GM12878 (cell line): ENCODE results near the gene SET. TPM values are rescaled to one million over a fixed set of nuclear protein-coding genes. Genes with fewer than 3 reads are reported as not detected.

Experiments
- BHLHE40 ChIP-seq, 2 experiments: fragments of 450-650 bp in 1 of 2; IDR thresholded peaks; 2 replicates each; pipeline ENCODE4 v1.6.1; 2011 to 2017; ENCODE audit warnings: low read depth in 2 of 2, borderline replicate concordance in 1 of 2, improper control_type of control experiment in 1 of 2, low read length in 1 of 2, mild to moderate bottlenecking in 1 of 2
- CBFB ChIP-seq: IDR thresholded peaks from 2 replicates; pipeline ENCODE4 v1.6.1; 2016; ENCODE audit warnings: antibody characterized with exemption, low read depth
- EED ChIP-seq: sonication (generic); IDR thresholded peaks from 2 replicates; pipeline ENCODE4 v1.6.1; 2016; ENCODE audit warnings: antibody characterized with exemption, low read depth
- HDAC2 ChIP-seq: fragments of 200-600 bp; sonication (generic); IDR thresholded peaks from 2 replicates; pipeline ENCODE4 v1.6.1; 2017
- IKZF1 ChIP-seq: fragments of 450-650 bp; conservative IDR thresholded peaks from 2 replicates; pipeline ENCODE4 v1.6.1; 2017; ENCODE audit warnings: antibody characterized with exemption, mild to moderate bottlenecking
- IKZF2 ChIP-seq, 2 experiments: fragments of 450-650 bp; IDR thresholded peaks; 2 replicates each; pipeline ENCODE4 v1.6.1; 2017; ENCODE audit warnings: mild to moderate bottlenecking in 2 of 2, moderate library complexity in 2 of 2
- MYB ChIP-seq: fragments of 150-350 bp; IDR thresholded peaks from 2 replicates; pipeline ENCODE4 v1.6.1; 2014; ENCODE audit warnings: mild to moderate bottlenecking, low read depth, low read length, borderline replicate concordance
- NBN ChIP-seq: fragments of 450-650 bp; IDR thresholded peaks from 2 replicates; pipeline ENCODE4 v1.6.1; 2016
- POLR2AphosphoS2 ChIP-seq: IDR thresholded peaks from 2 replicates; pipeline ENCODE4 v1.6.1; 2011; ENCODE audit warnings: low read depth, mild to moderate bottlenecking, low read length, improper control_type of control experiment, moderate library complexity
- RAD51 ChIP-seq: fragments of 450-650 bp; IDR thresholded peaks from 2 replicates; pipeline ENCODE4 v1.6.1; 2016; ENCODE audit warnings: moderate library complexity, mild to moderate bottlenecking, inconsistent platforms
- RB1 ChIP-seq: fragments of 450-650 bp; formaldehyde crosslinking; IDR thresholded peaks from 2 replicates; pipeline ENCODE4 v1.6.1; 2017; ENCODE audit warnings: mild to moderate bottlenecking, borderline replicate concordance
- SIX5 ChIP-seq: IDR thresholded peaks from 2 replicates; pipeline ENCODE4 v1.6.1; 2011; ENCODE audit warnings: mild to moderate bottlenecking, low read depth, low read length, moderate library complexity; ENCODE audit not compliant: severe bottlenecking
- TAF1 ChIP-seq: IDR thresholded peaks from 2 replicates; pipeline ENCODE4 v1.6.1; 2011; ENCODE audit warnings: mild to moderate bottlenecking, low read depth, low read length, borderline replicate concordance
- YBX1 ChIP-seq: fragments of 450-650 bp; IDR thresholded peaks from 2 replicates; pipeline ENCODE4 v1.6.1; 2016; ENCODE audit warnings: antibody characterized with exemption
- ZNF207 ChIP-seq: fragments of 450-650 bp; IDR thresholded peaks from 2 replicates; pipeline ENCODE4 v1.6.1; 2014; ENCODE audit warnings: antibody characterized with exemption, mild to moderate bottlenecking, borderline replicate concordance
- ZZZ3 ChIP-seq: IDR thresholded peaks from 2 replicates; pipeline ENCODE4 v1.6.1; 2011; ENCODE audit warnings: low read depth; ENCODE audit not compliant: control insufficient read depth, insufficient read length
- polyA plus RNA-seq, 11 experiments: library from polyadenylated mRNA; depleted of rRNA in 4 of 11; unstranded in 6 of 11; stranded (reverse) in 5 of 11; fragments of >200 nt; fragmentation: Nextera tagmentation in 4 of 11; fragmentation: Illumina TruSeq in 1 of 11; extraction: Ambion mirVana in 4 of 11; extraction: Trizol in 1 of 11; gene quantifications; 1 replicate in 1 of 11; 2 replicates in 10 of 11; pipeline versions ENCODE4 v1.2.1 to v1.2.3, GENCODE V29; 2011 to 2016; ENCODE audit warnings: inconsistent platforms in 2 of 11, missing spikeins in 2 of 11, low read depth in 1 of 11
- total RNA-seq, 4 experiments: library from RNA; depleted of rRNA in 3 of 4; stranded (reverse); fragments of >200 nt in 3 of 4; fragmentation: Illumina TruSeq in 1 of 4; extraction: Trizol in 1 of 4; gene quantifications; 2 replicates each; pipeline versions ENCODE4 v1.2.1 to v1.2.3, GENCODE V29; 2013 to 2021
- TF ChIP-seq, protein P1 (sequence below): fragments of 450-650 bp; IDR thresholded peaks from 2 replicates; pipeline ENCODE4 v1.6.1; 2018; ENCODE audit warnings: borderline replicate concordance, mild to moderate bottlenecking; ENCODE audit not compliant: partially characterized antibody
- TF ChIP-seq, protein P2 (sequence below): fragments of 450-650 bp; IDR thresholded peaks from 2 replicates; pipeline ENCODE4 v1.6.1; 2017; ENCODE audit warnings: mild to moderate bottlenecking, low read depth, inconsistent platforms; ENCODE audit not compliant: poor library complexity, severe bottlenecking
- TF ChIP-seq, protein P3 (sequence below): IDR thresholded peaks from 2 replicates; pipeline ENCODE4 v1.6.1; 2011; ENCODE audit warnings: borderline replicate concordance, low read depth, mild to moderate bottlenecking, moderate library complexity, mixed read lengths, low read length; ENCODE audit not compliant: insufficient read depth; ENCODE audit errors: extremely low read length
- TF ChIP-seq, protein P4 (sequence below): fragments of 150-350 bp; IDR thresholded peaks from 2 replicates; pipeline ENCODE4 v1.6.1; 2016; ENCODE audit warnings: low read depth, low read length

The SET gene
- total and polyA plus RNA-seq, 10 of the 15 experiments (the other 5 are each of a cell fraction or from before 2014, with no cell fraction given), result 284 to 706 (median 445) TPM

DNA sequence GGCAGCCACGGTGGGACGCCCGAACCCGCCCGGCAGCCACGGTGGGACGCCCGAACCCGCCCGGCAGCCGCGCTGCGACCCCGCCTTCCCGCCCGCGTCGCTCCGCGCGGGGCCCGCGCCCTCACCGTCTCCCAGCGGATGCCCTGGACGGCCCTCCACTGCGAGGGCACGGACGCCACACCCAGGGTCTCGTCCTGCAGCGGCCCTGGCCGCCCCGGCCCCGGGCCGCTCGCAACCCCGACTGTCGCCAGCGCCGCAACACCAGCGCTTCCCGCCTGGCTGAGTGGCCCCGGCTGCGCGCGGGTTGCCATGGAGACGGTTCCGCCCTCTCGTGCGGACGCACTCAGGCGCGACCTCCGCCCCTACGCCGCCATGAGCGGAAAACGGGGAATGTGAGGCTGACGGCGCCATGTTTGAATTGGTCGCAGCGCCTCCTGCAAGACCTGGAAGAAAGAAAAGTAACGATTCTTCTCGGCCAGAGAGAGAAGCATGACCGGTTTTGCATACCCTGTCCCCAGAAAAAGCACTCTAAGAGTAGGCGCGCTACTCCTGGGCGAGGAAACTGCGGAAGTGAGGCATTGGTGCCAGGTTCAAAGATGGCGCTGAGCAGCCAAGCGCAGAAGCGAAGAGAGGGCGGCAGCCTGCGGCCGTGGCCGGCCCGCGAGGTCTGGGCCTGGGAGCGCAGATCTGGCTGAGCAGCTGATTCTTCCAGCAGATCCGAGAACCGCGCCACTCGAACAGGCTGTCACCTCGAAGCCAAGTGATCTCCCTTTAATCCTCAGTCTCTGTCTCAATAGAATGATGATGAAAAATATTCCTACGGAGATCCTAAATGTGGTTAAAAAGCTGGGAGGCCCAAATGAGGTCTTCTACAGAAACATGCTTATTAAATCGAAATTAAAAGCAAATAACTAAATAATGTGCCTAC, 32.3 kb upstream of the SET start, which contains the start of gene DYNC2I2 (continued):
- TF ChIP-seq SIX5 (peak; percentile 53), BHLHE40 (IDR thresholded peaks at IDR 0.05; ENCODE audit: borderline replicate concordance in 1 of 2, low read depth in 2 of 2, low read length in 1 of 2) (peak; percentile 90 to 97), RB1 (peak; percentile 89; the same call in 1 of the 2 replicates), ZZZ3 (no peak), IKZF1 (peak; percentile 99), YBX1 (no peak), EED (peak; percentile 65; the same call in 1 of the 2 replicates), ZNF207 (0 out of 2 replicates have a peak, but pooled peaks have one; percentile 64), NBN (peak; percentile 93), MYB (no peak), POLR2AphosphoS2 (0 out of 2 replicates have a peak, but pooled peaks have one; percentile 70), RAD51 (peak; percentile 54; the same call in 1 of the 2 replicates), TAF1 (peak; percentile 99), CBFB (no peak), IKZF2 (IDR thresholded peaks at IDR 0.05) (peak; percentile 85 to 94), HDAC2 (no peak)
- TF ChIP-seq, protein P1, sequence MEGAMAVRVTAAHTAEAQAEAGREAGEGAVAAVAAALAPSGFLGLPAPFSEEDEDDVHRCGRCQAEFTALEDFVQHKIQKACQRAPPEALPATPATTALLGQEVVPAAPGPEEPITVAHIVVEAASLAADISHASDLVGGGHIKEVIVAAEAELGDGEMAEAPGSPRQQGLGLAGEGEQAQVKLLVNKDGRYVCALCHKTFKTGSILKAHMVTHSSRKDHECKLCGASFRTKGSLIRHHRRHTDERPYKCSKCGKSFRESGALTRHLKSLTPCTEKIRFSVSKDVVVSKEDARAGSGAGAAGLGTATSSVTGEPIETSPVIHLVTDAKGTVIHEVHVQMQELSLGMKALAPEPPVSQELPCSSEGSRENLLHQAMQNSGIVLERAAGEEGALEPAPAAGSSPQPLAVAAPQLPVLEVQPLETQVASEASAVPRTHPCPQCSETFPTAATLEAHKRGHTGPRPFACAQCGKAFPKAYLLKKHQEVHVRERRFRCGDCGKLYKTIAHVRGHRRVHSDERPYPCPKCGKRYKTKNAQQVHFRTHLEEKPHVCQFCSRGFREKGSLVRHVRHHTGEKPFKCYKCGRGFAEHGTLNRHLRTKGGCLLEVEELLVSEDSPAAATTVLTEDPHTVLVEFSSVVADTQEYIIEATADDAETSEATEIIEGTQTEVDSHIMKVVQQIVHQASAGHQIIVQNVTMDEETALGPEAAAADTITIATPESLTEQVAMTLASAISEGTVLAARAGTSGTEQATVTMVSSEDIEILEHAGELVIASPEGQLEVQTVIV, result peak; percentile 60
- TF ChIP-seq, protein P2, sequence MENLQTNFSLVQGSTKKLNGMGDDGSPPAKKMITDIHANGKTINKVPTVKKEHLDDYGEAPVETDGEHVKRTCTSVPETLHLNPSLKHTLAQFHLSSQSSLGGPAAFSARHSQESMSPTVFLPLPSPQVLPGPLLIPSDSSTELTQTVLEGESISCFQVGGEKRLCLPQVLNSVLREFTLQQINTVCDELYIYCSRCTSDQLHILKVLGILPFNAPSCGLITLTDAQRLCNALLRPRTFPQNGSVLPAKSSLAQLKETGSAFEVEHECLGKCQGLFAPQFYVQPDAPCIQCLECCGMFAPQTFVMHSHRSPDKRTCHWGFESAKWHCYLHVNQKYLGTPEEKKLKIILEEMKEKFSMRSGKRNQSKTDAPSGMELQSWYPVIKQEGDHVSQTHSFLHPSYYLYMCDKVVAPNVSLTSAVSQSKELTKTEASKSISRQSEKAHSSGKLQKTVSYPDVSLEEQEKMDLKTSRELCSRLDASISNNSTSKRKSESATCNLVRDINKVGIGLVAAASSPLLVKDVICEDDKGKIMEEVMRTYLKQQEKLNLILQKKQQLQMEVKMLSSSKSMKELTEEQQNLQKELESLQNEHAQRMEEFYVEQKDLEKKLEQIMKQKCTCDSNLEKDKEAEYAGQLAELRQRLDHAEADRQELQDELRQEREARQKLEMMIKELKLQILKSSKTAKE, result peak; percentile 75
- TF ChIP-seq, protein P3, sequence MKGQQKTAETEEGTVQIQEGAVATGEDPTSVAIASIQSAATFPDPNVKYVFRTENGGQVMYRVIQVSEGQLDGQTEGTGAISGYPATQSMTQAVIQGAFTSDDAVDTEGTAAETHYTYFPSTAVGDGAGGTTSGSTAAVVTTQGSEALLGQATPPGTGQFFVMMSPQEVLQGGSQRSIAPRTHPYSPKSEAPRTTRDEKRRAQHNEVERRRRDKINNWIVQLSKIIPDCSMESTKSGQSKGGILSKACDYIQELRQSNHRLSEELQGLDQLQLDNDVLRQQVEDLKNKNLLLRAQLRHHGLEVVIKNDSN, result no peak
- TF ChIP-seq, protein P4, sequence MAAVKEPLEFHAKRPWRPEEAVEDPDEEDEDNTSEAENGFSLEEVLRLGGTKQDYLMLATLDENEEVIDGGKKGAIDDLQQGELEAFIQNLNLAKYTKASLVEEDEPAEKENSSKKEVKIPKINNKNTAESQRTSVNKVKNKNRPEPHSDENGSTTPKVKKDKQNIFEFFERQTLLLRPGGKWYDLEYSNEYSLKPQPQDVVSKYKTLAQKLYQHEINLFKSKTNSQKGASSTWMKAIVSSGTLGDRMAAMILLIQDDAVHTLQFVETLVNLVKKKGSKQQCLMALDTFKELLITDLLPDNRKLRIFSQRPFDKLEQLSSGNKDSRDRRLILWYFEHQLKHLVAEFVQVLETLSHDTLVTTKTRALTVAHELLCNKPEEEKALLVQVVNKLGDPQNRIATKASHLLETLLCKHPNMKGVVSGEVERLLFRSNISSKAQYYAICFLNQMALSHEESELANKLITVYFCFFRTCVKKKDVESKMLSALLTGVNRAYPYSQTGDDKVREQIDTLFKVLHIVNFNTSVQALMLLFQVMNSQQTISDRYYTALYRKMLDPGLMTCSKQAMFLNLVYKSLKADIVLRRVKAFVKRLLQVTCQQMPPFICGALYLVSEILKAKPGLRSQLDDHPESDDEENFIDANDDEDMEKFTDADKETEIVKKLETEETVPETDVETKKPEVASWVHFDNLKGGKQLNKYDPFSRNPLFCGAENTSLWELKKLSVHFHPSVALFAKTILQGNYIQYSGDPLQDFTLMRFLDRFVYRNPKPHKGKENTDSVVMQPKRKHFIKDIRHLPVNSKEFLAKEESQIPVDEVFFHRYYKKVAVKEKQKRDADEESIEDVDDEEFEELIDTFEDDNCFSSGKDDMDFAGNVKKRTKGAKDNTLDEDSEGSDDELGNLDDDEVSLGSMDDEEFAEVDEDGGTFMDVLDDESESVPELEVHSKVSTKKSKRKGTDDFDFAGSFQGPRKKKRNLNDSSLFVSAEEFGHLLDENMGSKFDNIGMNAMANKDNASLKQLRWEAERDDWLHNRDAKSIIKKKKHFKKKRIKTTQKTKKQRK, result no peak
